ENCODE results near the gene PACS2. TPM values are rescaled to one million over a fixed set of nuclear protein-coding genes. Genes with fewer than 3 reads are reported as not detected.

The PACS2 gene
- total and polyA plus RNA-seq, 2 of the 8 experiments (the other 6 are each of a cell fraction or from before 2014, with no cell fraction given) = 38.0 to 62.8 TPM

- TF ChIP-seq CHD7 (IDR thresholded peaks at IDR 0.05; ENCODE audit: insufficient replicate concordance, low read length) = no peak
- TF ChIP-seq EP300 (IDR thresholded peaks at IDR 0.05; ENCODE audit: borderline replicate concordance in 1 of 2, low read depth in 2 of 2, low read length in 2 of 2) = no peak
- no peak for TF ChIP-seq MAX (IDR thresholded peaks at IDR 0.05)
- no peak for TF ChIP-seq ATF2 (IDR thresholded peaks at IDR 0.05; ENCODE audit: low read length)
- no peak for TF ChIP-seq POLR2A (IDR thresholded peaks at IDR 0.05; ENCODE audit: control extremely low read depth in 1 of 2, low read depth in 2 of 2, low read length in 2 of 2)
- no peak for TF ChIP-seq ATF3 (IDR thresholded peaks at IDR 0.05; ENCODE audit: insufficient read depth, low read depth, low read length)
- no peak for TF ChIP-seq ZNF274 (IDR thresholded peaks at IDR 0.05; ENCODE audit: borderline replicate concordance, extremely low read depth, low read length)
Measured at GRCh38 chr14:105378873-105379685, 64.5 kb downstream of the PACS2 start (continued).

All from H1 (cell line).